ENCODE data around the gene RABIF. TPM values are rescaled to one million over a fixed set of nuclear protein-coding genes. Genes with fewer than 3 reads are reported as not detected.
"Not testable (repeated sequence)": the region's sequence is repeated elsewhere in the genome, so short reads cannot be mapped to it uniquely, and the experiment has no call there.

RABIF gene
- total RNA-seq, 1 experiment from 2014 or later, result 15.3 TPM

DNA sequence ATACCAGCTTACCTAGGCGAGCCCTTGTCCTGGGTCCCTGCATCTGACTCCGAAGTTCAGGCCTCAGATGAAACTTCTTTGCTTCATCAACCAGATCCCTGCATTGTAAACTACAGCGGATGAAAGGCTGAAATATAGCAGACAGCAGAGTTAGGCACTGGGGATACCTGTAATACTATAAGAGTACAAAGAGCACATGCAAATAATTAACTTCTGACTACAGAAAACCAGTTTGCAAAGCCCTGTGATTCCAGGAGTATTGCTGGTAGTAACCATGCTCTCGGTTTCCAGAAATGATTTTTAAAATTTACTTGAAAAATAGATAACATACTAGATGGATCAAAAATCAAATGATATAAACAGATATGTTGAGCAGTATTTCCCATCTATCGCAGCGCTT lies 20.0 kb upstream of the RABIF start:
- ChIA-PET POLR2A (no interaction called here), CTCF (no interaction called here)
- Histone ChIP-seq H3K27me3 (ENCODE audit: control insufficient read depth, insufficient read depth, low read length) (no peaks in the 10 kb centered on the region), H3K4me3 (ENCODE audit: low read depth in 2 of 2, low read length in 2 of 2) (no peak overlapping the region), H3K9me3 (ENCODE audit: control insufficient read depth, insufficient read depth, low read depth, low read length) (no peaks in the 10 kb centered on the region), H3K4me1 (ENCODE audit: control insufficient read depth, insufficient read depth, low read length) (no peaks in the 10 kb centered on the region), H3K27ac (ENCODE audit: low read length) (no peak overlapping the region), H3K36me3 (ENCODE audit: control insufficient read depth, insufficient read depth, low read length) (peaks cover 35% of the 10 kb centered on the region)
- TF ChIP-seq POLR2AphosphoS5 (IDR thresholded peaks at IDR 0.05; ENCODE audit: low read depth, low read length) (no peak), TCF7L2 (IDR thresholded peaks at IDR 0.05; ENCODE audit: low read depth, low read length) (no peak), CTCF (IDR thresholded peaks at IDR 0.05) (no peak), SIN3A (IDR thresholded peaks at IDR 0.05; ENCODE audit: borderline replicate concordance, insufficient read depth, low read depth, low read length) (no peak), REST (IDR thresholded peaks at IDR 0.05; ENCODE audit: insufficient read depth in 1 of 2, low read depth in 2 of 2, low read length in 1 of 2) (no peak)
- intact Hi-C loops (cut with micrococcal nuclease; ENCODE audit: unreplicated experiment) (no loop called here), in situ Hi-C loops (cut with HindIII; ENCODE audit: low pct_unique_long_range_greater_than_20kb, low sequenced_read_pairs) (no loop called here)
- no peak for DNase-seq (ENCODE audit: low read depth, low spot score)
- no peak for ATAC-seq
- BruUV-seq (replicated peaks), result no TSS peak

GRCh38 chr1:202905331-202905730 lies 16.4 kb upstream of the RABIF start:
- H3K27me3 ChIP-seq (ENCODE audit: control insufficient read depth, insufficient read depth, low read length), result no peaks in the 10 kb centered on the region
- H3K4me3 ChIP-seq (ENCODE audit: low read depth in 2 of 2, low read length in 2 of 2), result no peak overlapping the region
- POLR2A ChIA-PET, result no interaction called here
- CTCF ChIA-PET, result no interaction called here
- no TSS peak for BruUV-seq (replicated peaks)
- intact Hi-C loops (cut with micrococcal nuclease; ENCODE audit: unreplicated experiment) (no loop called here), in situ Hi-C loops (cut with HindIII; ENCODE audit: low pct_unique_long_range_greater_than_20kb, low sequenced_read_pairs) (no loop called here)
- TF ChIP-seq SIN3A (IDR thresholded peaks at IDR 0.05; ENCODE audit: borderline replicate concordance, insufficient read depth, low read depth, low read length) (no peak), REST (IDR thresholded peaks at IDR 0.05; ENCODE audit: insufficient read depth in 1 of 2, low read depth in 2 of 2, low read length in 1 of 2) (no peak), TCF7L2 (IDR thresholded peaks at IDR 0.05; ENCODE audit: low read depth, low read length) (no peak), CTCF (IDR thresholded peaks at IDR 0.05) (no peak), POLR2AphosphoS5 (IDR thresholded peaks at IDR 0.05; ENCODE audit: low read depth, low read length) (no peak)
- DNase-seq (ENCODE audit: low read depth, low spot score), result no peak
- H3K4me1 ChIP-seq (ENCODE audit: control insufficient read depth, insufficient read depth, low read length), result no peaks in the 10 kb centered on the region
- no peak for ATAC-seq
- H3K27ac ChIP-seq (ENCODE audit: low read length), result no peak overlapping the region
- peaks cover 23% of the 10 kb centered on the region for H3K36me3 ChIP-seq (ENCODE audit: control insufficient read depth, insufficient read depth, low read length)
- H3K9me3 ChIP-seq (ENCODE audit: control insufficient read depth, insufficient read depth, low read depth, low read length), result no peaks in the 10 kb centered on the region

DNA sequence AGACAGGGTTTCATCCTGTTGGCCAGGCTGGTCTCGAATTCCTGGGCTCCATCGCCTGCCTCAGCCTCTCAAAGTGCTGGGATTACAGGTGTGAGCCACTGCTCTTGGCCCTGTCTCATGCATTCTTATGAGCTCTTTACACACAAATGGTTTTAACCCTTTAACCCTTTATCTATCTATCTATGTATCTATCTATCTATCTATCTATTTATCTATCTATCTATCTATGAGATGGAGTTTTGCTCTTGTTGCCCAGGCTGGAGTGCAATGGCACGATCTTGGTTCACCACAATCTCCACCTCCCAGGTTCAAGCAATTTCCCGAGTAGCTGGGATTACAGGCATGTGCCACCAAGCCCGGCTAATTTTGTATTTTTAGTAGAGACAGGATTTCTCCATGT lies 14.9 kb upstream of the RABIF start:
- DNase-seq (ENCODE audit: low read depth, low spot score); H3K36me3 ChIP-seq (ENCODE audit: control insufficient read depth, insufficient read depth, low read length); H3K4me1 ChIP-seq (ENCODE audit: control insufficient read depth, insufficient read depth, low read length); CTCF ChIA-PET; BruUV-seq (replicated peaks); H3K4me3 ChIP-seq (ENCODE audit: low read depth in 2 of 2, low read length in 2 of 2); H3K9me3 ChIP-seq (ENCODE audit: control insufficient read depth, insufficient read depth, low read depth, low read length); ATAC-seq; H3K27me3 ChIP-seq (ENCODE audit: control insufficient read depth, insufficient read depth, low read length); in situ Hi-C loops (cut with HindIII; ENCODE audit: low pct_unique_long_range_greater_than_20kb, low sequenced_read_pairs); H3K27ac ChIP-seq (ENCODE audit: low read length); intact Hi-C loops (cut with micrococcal nuclease; ENCODE audit: unreplicated experiment): not testable (repeated sequence)
- POLR2A ChIA-PET, result interaction anchor here (0.7 kb wide), 1 partner anchor 47 kb away, joined by 3 read pairs; no protein-coding TSS in a partner anchor
